Fibroblast of the aortic adventitia (primary cell): ENCODE measurements around the gene SLITRK4. TPM values are rescaled to one million over a fixed set of nuclear protein-coding genes. Genes with fewer than 3 reads are reported as not detected.

Experiments used
- DNase-seq: peaks from one replicate; pipeline ENCODE4 v3.0.0-alpha.2; 2010; ENCODE audit warnings: low read depth
- H3K4me3 ChIP-seq: 2 replicates; pipeline ENCODE4 v1.5.1; 2011; ENCODE audit warnings: low read depth, mild to moderate bottlenecking, control low read depth, low read length, moderate library complexity
- CTCF ChIP-seq: IDR thresholded peaks from 2 replicates; pipeline ENCODE4 v1.5.1; 2011; ENCODE audit warnings: mild to moderate bottlenecking, low read length, control low read depth, inconsistent platforms; ENCODE audit not compliant: insufficient read depth
- total RNA-seq: library from RNA; depleted of rRNA; stranded (reverse); fragments of >200 nt; gene quantifications from 2 replicates; pipeline ENCODE4 v1.2.3, GENCODE V29; 2012; ENCODE audit warnings: low replicate concordance

The SLITRK4 gene
- total RNA-seq, 1 donor = 0.99 TPM

GRCh38 chrX:143648705-143649104 lies 12.8 kb upstream of the SLITRK4 start:
- no peak for DNase-seq
- no peak overlapping the region for H3K4me3 ChIP-seq
- TF ChIP-seq CTCF = no peak

GRCh38 chrX:143642426-143642825 lies 6.5 kb upstream of the SLITRK4 start:
- H3K4me3 ChIP-seq = no peak overlapping the region
- no peak for DNase-seq
- no peak for TF ChIP-seq CTCF

- TF ChIP-seq CTCF = no peak
- no peak for DNase-seq
- no peak overlapping the region for H3K4me3 ChIP-seq
Measured at GRCh38 chrX:143636831-143637230, 930 bp upstream of the SLITRK4 start.

- H3K4me3 ChIP-seq = no peak overlapping the region
- no peak for DNase-seq
- no peak for TF ChIP-seq CTCF
Measured at GRCh38 chrX:143634663-143635455, 1.0 kb downstream of the SLITRK4 start.

DNA sequence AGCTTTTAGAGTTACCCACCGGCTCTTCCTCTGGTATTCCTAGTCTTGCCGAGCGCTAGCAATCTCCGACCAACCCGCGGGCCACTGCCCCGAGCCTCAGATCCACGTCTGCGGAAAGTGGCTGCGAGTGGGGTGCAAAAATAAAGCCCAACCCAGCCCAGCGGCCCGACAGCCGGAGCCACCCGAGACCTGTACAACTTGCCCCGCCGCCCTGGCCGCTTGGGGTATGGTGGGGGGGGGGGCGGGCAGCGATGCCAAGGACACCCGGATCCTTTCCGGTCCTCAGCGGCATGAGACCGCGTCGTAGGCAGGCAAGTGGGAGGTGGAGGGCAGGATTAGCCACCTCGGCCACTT lies 1.6 kb downstream of the SLITRK4 start:
- no peak for TF ChIP-seq CTCF
- H3K4me3 ChIP-seq = no peak overlapping the region
- DNase-seq = no peak

GRCh38 chrX:143633461-143634308 lies 2.2 kb downstream of the SLITRK4 start:
- no peak for DNase-seq
- no peak overlapping the region for H3K4me3 ChIP-seq
- no peak for TF ChIP-seq CTCF
